CD4-positive, alpha-beta T cell treated with Interferon gamma for 1 hour (primary cell): Measurements from ENCODE around the gene DSG4.

Experiments used
- DNase-seq: peaks from one replicate; pipeline ENCODE4 v3.0.0-alpha.2; 2020

Gene DSG4

DNA sequence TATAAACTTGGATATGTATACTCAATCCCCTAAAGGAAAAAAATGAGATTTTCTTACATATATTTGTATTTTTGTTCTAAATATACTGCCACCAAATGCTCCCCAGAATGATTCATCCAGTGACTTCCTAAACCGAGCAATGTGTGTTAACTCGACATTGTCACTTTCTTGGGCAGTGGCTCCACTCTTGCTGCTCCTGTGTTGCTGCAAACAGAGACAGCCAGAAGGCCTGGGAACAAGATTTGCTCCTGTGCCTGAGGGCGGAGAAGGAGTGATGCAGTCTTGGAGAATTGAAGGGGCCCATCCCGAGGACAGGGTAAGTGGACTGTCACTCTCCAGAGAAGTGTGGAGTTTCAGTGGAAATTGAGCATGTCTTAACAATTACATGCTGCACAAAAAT is 32.7 kb downstream of the DSG4 start:
- no peak for DNase-seq

- no peak for DNase-seq
Observed at GRCh38 chr18:31410716-31411483, 34.3 kb downstream of the DSG4 start.

DNA sequence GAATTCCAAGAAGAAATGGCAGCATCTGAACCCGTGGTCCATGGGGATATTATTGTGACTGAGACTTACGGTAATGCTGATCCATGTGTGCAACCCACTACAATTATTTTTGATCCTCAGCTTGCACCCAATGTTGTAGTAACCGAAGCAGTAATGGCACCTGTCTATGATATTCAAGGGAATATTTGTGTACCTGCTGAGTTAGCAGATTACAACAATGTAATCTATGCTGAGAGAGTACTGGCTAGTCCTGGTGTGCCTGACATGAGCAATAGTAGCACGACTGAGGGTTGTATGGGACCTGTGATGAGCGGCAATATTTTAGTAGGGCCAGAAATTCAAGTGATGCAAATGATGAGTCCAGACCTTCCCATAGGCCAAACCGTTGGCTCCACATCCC is 36.6 kb downstream of the DSG4 start:
- no peak for DNase-seq

- no peak for DNase-seq
Observed at GRCh38 chr18:31417850-31418249, 41.3 kb downstream of the DSG4 start.

DNA sequence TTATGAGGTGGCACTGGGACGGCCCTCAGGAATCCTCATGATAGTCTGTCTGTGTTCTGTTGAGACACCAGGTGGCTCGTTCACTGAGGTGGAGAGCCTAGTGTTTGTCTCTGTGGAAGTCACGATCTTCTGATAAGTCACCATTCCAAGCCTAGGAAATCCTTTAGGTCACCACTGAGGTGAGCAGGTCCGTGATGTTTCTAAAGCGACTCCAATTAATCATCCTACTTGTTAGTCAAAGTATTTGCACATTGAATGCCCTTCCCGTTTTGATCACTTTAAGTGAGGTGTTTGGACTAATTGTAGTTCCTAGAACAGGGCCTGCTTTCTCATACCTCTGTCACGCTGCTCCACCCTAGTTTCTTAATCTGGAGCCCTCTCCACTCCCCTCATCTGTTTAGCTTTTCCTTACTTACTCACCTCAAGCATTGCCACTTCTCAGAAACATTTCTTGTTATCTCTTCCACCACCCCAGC is 42.9 kb downstream of the DSG4 start:
- DNase-seq = no peak

DNA sequence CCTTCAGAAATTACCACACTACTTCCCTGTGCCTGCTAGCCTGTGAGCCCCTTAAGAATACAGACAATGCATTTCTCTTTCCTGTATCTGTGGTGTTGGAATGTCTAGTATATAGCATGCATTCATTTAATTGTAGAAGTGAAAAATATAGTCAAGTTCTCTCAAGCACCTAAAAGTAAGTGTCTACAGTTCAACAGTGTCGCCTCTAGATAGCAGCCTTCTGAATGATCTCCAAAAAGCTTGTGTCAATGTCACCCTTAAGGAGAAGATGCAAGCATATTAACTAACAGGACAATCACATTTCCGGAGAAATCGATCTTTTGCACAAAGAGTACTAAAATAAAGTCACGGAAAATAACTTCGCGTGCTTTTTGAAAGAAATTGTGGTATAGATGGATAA is 43.5 kb downstream of the DSG4 start:
- no peak for DNase-seq

GRCh38 chr18:31420524-31420923 is 43.9 kb downstream of the DSG4 start:
- no peak for DNase-seq

DNA sequence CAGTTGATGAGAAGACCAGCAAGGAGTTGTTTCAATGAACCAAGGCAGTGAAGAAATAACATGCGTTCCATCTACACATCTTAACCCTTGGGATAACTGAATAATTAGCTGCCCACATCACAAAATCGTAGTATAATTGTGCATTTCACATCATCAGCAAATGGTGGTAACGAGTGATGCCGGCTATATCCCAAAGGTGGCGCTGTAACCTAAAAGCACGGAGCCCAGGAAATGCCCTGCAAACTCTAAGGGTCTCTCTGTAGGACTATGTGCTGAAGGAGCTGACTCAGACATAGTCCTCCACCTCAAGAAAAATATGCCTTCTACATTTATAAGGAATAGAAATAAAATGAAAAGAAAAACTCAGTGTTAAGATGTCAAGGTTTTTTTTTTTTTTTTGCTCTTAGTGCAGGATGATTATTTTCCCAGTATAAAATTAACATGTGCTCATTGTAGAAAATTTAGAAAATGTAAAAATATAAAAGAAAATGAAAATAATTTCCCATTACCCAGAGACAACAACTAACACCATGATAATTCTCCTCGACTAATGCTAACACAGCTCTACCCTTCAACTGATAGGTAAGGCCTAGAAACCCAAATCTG is 47.9 kb downstream of the DSG4 start:
- no peak for DNase-seq

DNA sequence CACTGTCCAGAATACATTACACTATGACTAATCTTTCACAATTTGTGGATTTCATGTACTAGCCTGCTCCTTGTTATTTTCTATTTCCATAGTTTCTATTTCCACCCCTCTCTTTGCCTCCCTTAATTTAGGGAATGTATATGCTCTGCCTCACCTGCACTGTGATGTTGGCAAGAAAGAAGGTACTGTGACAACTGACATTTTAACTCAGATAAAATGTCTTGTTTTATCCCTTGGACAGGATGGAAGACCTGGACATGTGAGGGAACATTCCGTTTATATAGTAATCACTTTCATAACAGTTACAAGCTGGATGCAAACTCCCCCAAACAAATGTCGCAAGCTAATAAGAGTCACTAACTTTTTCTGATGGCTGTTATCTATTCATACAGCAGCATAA is 49.4 kb downstream of the DSG4 start:
- DNase-seq = no peak

DNA sequence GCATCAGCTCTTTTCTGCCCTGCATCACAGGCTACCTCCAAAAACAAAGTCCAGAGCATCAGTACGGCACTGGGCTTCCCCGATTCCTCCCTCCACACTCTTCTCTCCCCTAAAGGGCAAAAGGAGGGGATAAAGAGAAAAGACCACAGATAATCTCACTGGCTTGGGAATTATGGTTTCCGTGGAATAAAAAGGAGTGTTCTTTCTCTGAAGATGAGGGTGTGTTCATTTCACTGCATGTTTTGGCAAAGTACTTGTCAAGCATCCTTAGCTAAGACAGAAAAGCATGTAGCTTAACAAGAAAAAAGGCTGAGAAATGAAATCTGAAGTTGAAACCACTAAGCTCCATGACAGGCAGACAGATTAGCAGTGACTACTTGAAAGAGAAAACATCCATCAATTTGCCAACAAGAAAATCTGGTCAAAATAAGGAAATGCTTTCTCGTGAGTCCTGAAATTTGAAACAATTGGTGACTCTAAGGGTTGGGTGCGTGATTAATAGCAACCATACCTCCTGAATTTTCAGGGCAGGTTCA is 50.4 kb downstream of the DSG4 start:
- no peak for DNase-seq

- no peak for DNase-seq
Observed at GRCh38 chr18:31428211-31428610, 51.6 kb downstream of the DSG4 start.

DNA sequence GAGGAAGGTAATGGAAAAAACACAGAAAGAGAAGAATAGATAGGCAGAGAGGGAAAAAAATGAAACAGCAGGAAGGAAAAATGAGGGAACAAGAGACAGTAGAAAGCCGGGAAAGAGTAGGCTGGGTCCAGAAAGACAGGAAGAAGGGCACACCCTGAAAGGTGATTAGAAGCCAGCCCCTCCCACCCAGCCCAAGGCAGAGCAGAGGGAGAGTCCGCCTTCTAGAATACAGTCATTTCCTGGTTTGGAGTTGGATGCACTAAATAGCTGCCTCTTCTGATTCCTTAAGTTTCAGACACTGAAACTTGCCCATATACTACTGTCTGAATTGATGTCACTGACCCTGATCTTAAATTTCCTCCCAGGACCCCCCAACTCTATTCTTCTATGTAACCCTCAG is 53.0 kb downstream of the DSG4 start:
- DNase-seq = no peak

DNA sequence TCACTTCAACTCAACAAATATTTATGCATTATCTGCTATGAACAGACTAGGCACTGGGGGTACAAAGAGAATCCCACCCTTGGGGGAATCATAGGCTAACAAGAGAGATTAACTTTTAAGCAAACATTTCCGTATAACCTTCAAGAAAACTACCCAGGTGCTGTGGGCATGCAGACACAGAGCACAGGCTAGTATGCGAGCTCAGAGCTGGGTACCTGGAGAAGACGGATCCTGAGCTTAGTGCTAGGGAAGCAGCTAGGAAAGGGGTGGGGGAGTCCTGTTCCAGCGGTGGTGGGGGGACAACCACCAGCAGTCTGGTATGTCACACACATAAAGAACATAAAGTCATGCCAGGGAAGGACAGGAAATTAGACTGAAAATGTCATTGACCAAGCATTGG is 53.5 kb downstream of the DSG4 start:
- no peak for DNase-seq

GRCh38 chr18:31430554-31430953 is 54.0 kb downstream of the DSG4 start:
- DNase-seq = no peak

DNA sequence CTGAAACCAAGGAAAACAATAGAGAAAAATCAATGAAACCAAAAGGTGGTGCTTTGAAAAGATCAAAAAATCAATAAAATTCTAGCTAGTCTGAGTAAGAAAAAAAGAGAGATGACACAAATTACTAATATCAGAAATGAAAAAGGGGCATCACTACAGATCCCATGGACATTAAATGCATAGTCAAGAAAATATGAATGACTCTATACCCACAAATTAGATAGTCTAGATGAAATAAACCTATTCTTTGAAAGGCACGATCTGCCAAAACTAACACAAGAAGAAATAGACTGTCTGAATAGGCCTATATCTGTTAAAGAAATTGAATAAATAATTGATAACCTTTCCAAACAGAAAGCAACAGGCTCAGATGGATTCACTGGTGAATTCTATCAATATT is 55.7 kb downstream of the DSG4 start:
- no peak for DNase-seq

GRCh38 chr18:31436825-31437224 is 60.2 kb downstream of the DSG4 start:
- DNase-seq = no peak

DNA sequence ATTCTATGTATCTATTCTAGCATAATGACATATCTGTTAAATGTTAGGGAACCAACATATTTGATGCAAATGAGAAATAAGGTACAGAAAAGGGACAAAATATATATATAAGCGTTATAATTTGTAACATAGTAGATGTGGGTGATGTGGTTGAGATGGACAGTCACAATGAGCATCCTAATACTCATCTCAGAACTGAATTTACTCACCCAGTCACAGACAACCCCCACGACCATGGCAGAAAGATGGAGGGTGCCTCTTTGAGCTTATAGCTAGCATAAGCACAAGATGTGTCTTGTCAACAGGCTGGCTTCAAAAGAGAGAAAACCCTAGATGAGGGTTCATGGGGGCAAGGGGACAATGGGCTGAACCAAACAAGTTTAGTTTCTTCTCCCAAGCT is 61.8 kb downstream of the DSG4 start:
- DNase-seq = no peak

GRCh38 chr18:31439807-31440325 is 63.3 kb downstream of the DSG4 start:
- no peak for DNase-seq

- no peak for DNase-seq
Observed at GRCh38 chr18:31440787-31441186, 64.2 kb downstream of the DSG4 start.

DNA sequence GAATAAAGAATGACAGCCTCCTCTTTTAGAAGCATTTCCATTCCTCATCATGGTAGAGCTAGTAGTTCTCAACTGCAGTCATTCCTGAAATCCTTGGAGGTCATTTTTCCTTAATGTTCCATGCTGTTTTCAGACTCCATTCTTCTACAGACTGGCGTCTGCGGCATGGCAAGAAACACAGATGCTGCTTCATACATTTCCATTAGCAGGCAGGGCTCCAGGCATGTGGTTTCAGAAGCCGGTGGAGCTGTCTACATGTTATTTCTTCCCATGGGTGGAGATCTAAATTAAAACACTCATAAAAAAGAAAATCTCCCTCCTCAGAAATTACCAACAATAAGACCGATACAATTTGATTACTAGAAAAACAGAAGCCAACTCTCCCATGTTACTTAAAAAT is 64.9 kb downstream of the DSG4 start:
- no peak for DNase-seq

DNA sequence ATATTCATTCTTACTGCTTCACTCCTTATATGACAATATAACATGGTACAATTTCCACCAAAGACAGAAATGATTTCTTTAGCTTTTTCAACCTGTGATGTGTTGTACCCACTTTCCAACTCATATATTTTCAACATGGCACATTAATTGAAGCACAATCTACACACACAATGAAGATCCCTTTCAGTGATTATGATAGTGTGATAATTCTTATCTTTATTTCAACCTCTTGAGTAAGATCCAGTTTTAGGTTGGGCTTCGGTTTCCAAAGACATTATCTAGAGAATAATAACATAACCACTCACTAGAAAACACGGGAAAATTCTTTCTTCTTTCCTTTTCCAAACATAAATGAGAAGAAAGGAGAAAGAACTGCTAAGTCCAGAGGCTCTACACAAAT is 67.6 kb downstream of the DSG4 start:
- no peak for DNase-seq

GRCh38 chr18:31445908-31446307 is 69.3 kb downstream of the DSG4 start:
- no peak for DNase-seq

GRCh38 chr18:31446854-31447253 is 70.3 kb downstream of the DSG4 start:
- no peak for DNase-seq

DNA sequence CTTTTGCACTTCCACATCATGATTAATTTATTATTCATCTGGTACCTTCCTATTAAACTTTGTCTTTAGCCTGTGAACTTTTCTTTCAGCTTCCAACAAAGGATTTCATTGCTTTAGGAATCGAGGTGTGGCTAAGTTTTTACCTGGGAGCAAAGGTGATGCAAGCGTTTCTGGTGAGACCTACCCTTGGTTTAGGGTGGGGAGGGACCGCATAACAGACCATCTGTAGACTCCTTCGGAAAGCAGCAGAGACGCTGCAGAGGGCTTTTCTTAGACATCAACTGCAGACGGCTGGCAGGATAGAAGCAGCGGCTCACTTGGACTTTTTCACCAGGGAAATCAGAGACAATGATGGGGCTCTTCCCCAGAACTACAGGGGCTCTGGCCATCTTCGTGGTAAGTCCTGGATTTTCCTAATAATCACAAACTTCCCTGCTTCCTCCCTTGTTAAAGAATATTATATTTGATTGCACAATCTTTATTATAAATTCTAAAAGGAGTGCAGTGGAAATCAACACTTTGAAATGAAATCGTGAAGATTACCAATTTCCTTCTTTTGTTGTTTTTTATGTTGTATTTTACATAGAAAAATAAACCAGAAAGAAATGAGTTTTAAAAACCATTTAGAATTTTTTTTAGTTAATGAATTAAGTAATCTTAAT is 71.1 kb downstream of the DSG4 start, which contains the start of gene DSG3:
TSS of gene DSG3 (plus strand) at position 212 of the 662 bp plus-strand sequence. CDS start at position 349, 137 bp downstream.
- no peak for DNase-seq
